Measurements from ENCODE around the gene WDR18. TPM values are rescaled to one million over a fixed set of nuclear protein-coding genes. Genes with fewer than 3 reads are reported as not detected.
A peak's percentile ranks its signal among the peaks of the same experiment; 100 is the strongest.

WDR18 gene
- total and polyA plus RNA-seq, 8 donors = 12.3 to 84.8 (median 23.3) TPM

DNA sequence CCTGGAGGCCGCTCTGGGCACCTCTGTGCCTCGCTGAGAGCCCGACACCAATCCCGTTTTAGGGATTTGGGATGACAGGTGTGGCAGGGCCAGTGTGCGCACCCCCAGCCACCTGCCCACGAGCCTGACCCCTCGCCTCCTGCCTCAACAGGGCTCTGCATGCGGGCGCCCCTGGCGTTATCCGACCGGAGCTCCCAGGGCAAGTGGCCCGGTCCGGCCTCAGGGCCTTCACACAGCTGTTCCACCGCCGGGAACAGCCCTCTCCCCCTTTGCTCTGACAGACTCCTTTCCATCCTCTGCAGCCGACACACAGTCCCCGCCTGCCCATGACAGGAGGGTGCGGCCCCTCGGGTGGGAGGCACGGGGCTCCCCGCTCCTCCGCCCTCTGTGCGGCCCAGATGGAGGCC lies 7.1 kb upstream of the WDR18 start:
- TF ChIP-seq, protein P1, sequence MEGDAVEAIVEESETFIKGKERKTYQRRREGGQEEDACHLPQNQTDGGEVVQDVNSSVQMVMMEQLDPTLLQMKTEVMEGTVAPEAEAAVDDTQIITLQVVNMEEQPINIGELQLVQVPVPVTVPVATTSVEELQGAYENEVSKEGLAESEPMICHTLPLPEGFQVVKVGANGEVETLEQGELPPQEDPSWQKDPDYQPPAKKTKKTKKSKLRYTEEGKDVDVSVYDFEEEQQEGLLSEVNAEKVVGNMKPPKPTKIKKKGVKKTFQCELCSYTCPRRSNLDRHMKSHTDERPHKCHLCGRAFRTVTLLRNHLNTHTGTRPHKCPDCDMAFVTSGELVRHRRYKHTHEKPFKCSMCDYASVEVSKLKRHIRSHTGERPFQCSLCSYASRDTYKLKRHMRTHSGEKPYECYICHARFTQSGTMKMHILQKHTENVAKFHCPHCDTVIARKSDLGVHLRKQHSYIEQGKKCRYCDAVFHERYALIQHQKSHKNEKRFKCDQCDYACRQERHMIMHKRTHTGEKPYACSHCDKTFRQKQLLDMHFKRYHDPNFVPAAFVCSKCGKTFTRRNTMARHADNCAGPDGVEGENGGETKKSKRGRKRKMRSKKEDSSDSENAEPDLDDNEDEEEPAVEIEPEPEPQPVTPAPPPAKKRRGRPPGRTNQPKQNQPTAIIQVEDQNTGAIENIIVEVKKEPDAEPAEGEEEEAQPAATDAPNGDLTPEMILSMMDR (IDR thresholded peaks at IDR 0.05) = no peak
- Histone ChIP-seq H3K9me3 (no peaks in the 10 kb centered on the region), H3K4me3 (no peak overlapping the region), H3K4me1 (no peaks in the 10 kb centered on the region), H3K27ac (no peak overlapping the region), H3K27me3 (no peaks in the 10 kb centered on the region), H3K36me3 (peaks cover 0 to 4% (median 0%) of the 10 kb centered on the region in 3 donors)
- ATAC-seq (peak in 1 of 4 donors; percentile 10), FAIRE-seq (no peak), DNase-seq (peak in 2 of 6 donors; percentile 22 to 72)
- WGBS, 2 donors = 77% methylated on average over 24 of the region's 24 CpGs
- intact Hi-C loops (cut with DNase I) = loop anchor here in 1 of 3 donors (5.0 kb wide), 1 partner anchor 35 kb away; no protein-coding TSS in a partner anchor

DNA sequence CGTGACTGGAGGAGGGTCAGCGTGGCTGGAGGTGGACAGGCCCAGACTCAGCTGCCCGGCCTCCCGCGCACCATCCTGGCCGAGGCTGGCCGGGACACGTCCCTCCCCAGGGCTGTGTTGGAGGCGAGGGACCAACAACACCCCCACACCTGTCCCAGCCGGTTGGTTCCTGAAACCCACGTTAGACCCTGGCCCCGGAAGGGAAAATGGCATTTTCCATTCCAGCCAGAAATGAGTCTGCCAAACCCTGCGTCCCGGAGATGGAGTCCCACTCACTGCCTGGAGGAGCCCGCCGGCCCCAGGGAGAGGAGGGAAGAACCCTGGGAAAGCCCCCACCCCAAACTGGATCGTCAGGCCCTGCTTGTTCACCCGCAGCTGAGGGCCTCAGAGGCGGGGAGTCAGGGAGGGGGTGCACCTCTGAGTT lies 4.8 kb upstream of the WDR18 start:
- H3K36me3 ChIP-seq = no peaks in the 10 kb centered on the region
- no peaks in the 10 kb centered on the region for H3K9me3 ChIP-seq
- intact Hi-C loops (cut with DNase I) = loop anchor here in 1 of 3 donors (5.0 kb wide), 1 partner anchor 37 kb away; no protein-coding TSS in a partner anchor
- H3K4me3 ChIP-seq = no peak overlapping the region
- H3K27me3 ChIP-seq = no peaks in the 10 kb centered on the region
- ATAC-seq (no peak), DNase-seq (no peak), FAIRE-seq (no peak)
- WGBS, 2 donors = 72 to 75% methylated on average over 18 to 19 of the region's 19 CpGs
- TF ChIP-seq, protein P1 (IDR thresholded peaks at IDR 0.05) = no peak
- H3K4me1 ChIP-seq = peaks cover 0 to 8% (median 0%) of the 10 kb centered on the region in 3 donors
- no peak overlapping the region for H3K27ac ChIP-seq

DNA sequence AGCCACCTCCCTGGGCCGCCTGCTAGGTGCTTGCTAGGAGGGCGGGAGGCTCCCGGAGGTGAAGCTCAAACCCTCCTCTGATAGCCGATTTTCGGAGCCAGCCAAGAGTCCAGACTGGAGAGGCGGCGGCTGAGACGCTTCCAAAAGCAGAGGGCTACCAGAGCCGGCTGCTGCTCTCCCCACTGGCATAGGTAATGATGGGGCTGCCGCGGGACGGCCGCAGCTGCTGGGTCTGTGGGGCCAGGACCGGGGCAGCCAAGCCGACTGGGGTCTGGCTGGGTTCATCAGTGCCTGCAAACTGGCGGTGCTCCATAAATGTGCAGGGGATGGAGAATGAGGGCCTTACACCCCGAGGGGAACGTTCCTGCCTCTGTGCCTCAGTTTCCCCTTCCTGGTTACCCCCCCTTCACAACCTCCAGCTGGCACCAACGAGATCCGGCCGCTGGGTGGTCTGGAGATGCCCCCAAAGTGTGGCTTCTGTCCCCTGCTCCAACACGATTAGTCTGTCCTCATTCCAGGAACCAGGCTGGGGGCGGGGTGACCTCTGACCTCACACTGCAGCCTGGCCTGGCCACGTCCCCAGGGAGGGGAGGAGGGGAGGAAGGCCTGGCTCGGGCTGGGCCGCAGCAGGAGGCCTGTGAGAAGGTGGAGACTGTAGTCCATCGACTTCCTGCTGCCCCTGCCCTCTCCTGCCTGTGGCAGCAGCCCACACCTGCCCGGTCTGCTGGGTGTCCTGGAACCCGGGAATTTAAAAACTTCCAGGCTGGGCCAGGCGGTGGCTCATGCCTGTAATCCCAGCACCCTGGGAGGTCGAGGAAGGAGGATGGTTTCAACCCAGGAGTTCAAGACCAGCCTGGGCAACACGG lies 3.8 kb upstream of the WDR18 start:
- 34 to 41% methylated on average over 31 to 32 of the region's 32 CpGs for WGBS, 2 donors
- Histone ChIP-seq H3K36me3 (no peaks in the 10 kb centered on the region), H3K4me1 (peaks cover 0 to 15% (median 4%) of the 10 kb centered on the region in 3 donors), H3K4me3 (no peak overlapping the region), H3K9me3 (no peaks in the 10 kb centered on the region), H3K27me3 (no peaks in the 10 kb centered on the region), H3K27ac (no peak overlapping the region)
- FAIRE-seq (no peak), ATAC-seq (no peak), DNase-seq (peak in 4 of 6 donors; percentile 36 to 74 (median 56))
- TF ChIP-seq, protein P1 (IDR thresholded peaks at IDR 0.05) = no peak
- intact Hi-C loops (cut with DNase I) = loop anchor here (2.0 to 10.0 kb wide), 4 partner anchors 56 to 216 kb away; partner anchors contain the start of gene ARID3A (in 1 of the 3)

DNA sequence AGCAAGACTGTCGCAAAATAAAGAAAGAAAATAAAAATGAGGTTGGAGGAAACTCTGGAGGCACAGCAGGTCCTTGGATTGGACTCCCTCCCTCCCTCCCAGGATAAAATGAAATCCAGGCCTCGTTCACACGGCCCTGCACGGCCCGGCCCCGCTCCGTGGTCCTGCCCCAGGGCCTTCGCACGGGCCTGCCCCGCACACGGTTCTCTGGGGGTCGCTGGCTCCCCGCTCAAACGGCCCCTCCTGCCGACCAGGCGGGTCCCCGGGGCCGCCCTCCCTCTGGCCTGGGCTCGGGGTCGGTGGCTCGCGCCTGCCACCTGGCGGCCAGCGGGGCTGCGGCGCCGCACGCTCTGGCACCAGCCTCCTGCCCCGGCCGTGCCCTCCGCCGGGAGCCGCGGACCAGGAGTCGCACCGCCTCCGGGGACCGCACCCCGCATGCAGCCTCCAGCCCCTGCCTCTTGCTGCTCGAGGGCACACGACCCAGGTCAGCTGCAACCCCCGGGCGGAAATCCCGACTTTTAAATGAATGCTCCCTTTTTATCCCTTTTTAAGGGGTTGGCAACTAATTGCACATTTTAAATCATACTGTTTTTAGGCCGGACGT lies 1.5 kb upstream of the WDR18 start:
- intact Hi-C loops (cut with DNase I) = loop anchor here in 2 of 3 donors (2.0 to 10.0 kb wide), 4 partner anchors 58 to 218 kb away; partner anchors contain the start of gene ARID3A (in 1 of the 2)
- peak overlapping the region in 2 of 4 donors; percentile 20 to 38 for H3K4me3 ChIP-seq
- H3K27me3 ChIP-seq = no peaks in the 10 kb centered on the region
- no peaks in the 10 kb centered on the region for H3K9me3 ChIP-seq
- no peaks in the 10 kb centered on the region for H3K36me3 ChIP-seq
- 1% methylated on average over 26 to 46 of the region's 46 CpGs for WGBS, 2 donors
- H3K4me1 ChIP-seq = peaks cover 0 to 15% (median 4%) of the 10 kb centered on the region in 3 donors
- ATAC-seq (peak; percentile 76 to 86 (median 84)), DNase-seq (peak; percentile 55 to 94 (median 81)), FAIRE-seq (no peak)
- TF ChIP-seq, protein P1 (IDR thresholded peaks at IDR 0.05) = peak; percentile 86 to 97 (median 91)
- peak overlapping the region in 2 of 4 donors; percentile 12 to 30 for H3K27ac ChIP-seq
